Measurements from ENCODE around the gene MRPL12.

The MRPL12 gene

DNA sequence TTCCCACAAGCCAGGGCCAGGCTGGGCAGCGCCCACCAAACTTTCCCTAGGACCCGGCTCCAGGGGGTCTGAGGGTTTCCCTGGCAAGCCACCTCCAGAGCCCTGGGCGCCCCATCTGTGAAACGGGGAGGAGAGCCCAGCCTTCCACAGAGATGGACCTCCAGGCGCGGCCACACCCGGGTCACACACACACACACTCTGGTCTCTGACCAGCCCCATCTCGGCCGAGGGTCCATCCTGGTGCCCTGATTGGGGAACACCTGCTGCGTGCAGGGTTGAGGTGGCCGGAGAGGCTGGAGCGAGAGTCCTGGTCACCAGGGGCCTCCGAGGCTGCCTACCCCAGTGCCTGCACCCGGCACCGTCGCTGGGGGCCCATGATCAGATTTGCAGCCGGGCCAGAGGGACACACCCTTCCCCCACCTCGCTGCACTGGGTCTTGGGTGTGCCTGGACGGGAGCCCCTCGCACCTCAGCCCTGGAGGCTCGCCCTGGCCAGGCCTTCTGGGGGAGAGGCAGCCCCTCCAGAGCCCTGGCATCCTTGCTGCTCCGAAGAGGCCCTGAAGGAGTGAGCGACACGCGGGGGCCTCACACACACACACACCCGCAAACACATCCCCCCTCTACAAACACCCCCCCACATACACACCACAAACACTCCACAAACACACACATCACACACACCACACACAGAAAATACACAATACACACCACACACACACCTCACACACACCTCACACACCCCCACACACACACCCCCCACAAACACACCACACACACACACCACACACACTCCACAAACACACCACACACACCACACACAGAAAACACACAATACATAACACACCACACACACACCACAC, 38.7 kb downstream of the MRPL12 start:
- no peak for DNase-seq

Data from HCEC 1CT (cell line).